Kidney (tissue), 14 donors: ENCODE results near the gene IFNA14. TPM values are rescaled to one million over a fixed set of nuclear protein-coding genes. Genes with fewer than 3 reads are reported as not detected.

ENCODE experiments used
- DNase-seq, 5 donors: peaks; one replicate each; pipeline ENCODE4 v3.0.0-alpha.2; 2013 to 2020
- FAIRE-seq: peaks from 2 replicates; lab custom pipeline; 2012; peaks lifted over from hg19 to GRCh38; lab: Jason Lieb, UNC
- H3K27ac ChIP-seq, 2 donors: one replicate each; pipeline ENCODE4 v1.7.0; 2013; ENCODE audit warnings: low read depth in 2 of 2, low read length in 2 of 2, inconsistent platforms in 1 of 2
- H3K27me3 ChIP-seq: one replicate; pipeline ENCODE4 v1.7.1; 2013; ENCODE audit warnings: low read length, inconsistent platforms; ENCODE audit not compliant: control insufficient read depth, insufficient read depth
- H3K36me3 ChIP-seq, 3 donors: one replicate each; pipeline versions ENCODE4 v1.7.0 to v1.7.1; 2013; ENCODE audit warnings: low read length in 3 of 3, control low read depth in 1 of 3, inconsistent platforms in 1 of 3; ENCODE audit not compliant: insufficient read depth in 3 of 3, control insufficient read depth in 2 of 3
- H3K4me1 ChIP-seq, 3 donors: one replicate each; pipeline versions ENCODE4 v1.7.0 to v1.7.1; 2013; ENCODE audit warnings: low read length in 3 of 3, inconsistent platforms in 1 of 3, low read depth in 1 of 3; ENCODE audit not compliant: control insufficient read depth in 2 of 3, insufficient read depth in 2 of 3
- H3K4me3 ChIP-seq, 3 donors: one replicate each; pipeline versions ENCODE4 v1.7.0 to v1.8.1; 2013; ENCODE audit warnings: low read length in 3 of 3, control low read depth in 1 of 3, inconsistent platforms in 1 of 3
- H3K9ac ChIP-seq, 3 donors: one replicate each; pipeline versions ENCODE4 v1.7.0 to v1.7.1; 2013; ENCODE audit warnings: low read length in 3 of 3, control low read depth in 1 of 3, inconsistent platforms in 1 of 3
- H3K9me3 ChIP-seq, 3 donors: one replicate each; pipeline versions ENCODE4 v1.7.0 to v1.7.1; 2013; ENCODE audit warnings: low read length in 3 of 3, control low read depth in 1 of 3, inconsistent platforms in 1 of 3; ENCODE audit not compliant: control insufficient read depth in 2 of 3, insufficient read depth in 1 of 3
- CTCF ChIP-seq: IDR thresholded peaks from 3 replicates; pipeline ENCODE4 v1.5.1; 2012; ENCODE audit warnings: mild to moderate bottlenecking, moderate library complexity, borderline replicate concordance; ENCODE audit not compliant: insufficient read depth; ENCODE audit errors: extremely low read depth
- intact Hi-C: fragments of 100-400 bp; cut with DNase I; formaldehyde crosslinking; loops from one replicate; pipeline ENCODE4 v1.11.1; 2022
- polyA plus RNA-seq: library from polyadenylated mRNA; stranded (reverse); fragments of 350-450 nt; fragmentation: Illumina TruSeq; extraction: RNeasy Lipid Tissue Mini Kit (QIAGEN cat#74804); gene quantifications from one replicate; pipeline ENCODE4 v1.2.3, GENCODE V29; 2014; ENCODE audit warnings: low read depth, low replicate concordance; ENCODE audit not compliant: insufficient read depth
- total RNA-seq: library from RNA; stranded (reverse); fragmentation: NEBNext Ultra II Directional; extraction: Animal tissue kit (Norgen Biotek cat#: 25700); gene quantifications from one replicate; pipeline ENCODE4 v1.2.1, GENCODE V29; 2021
- donor health status: control.
- donor health status: control.
- donor health status: control.
- donor health status: control.
- donor health status: control.
- donor health status: DM: yes; HTN: yes; CAD: no.
- donor health status: Normal renal cell carcinoma (clear cell type).

IFNA14 gene
- total and polyA plus RNA-seq, 2 donors from 2014 or later = not detected

- intact Hi-C loops = no loop called here
- no peak for FAIRE-seq
- Histone ChIP-seq H3K4me3 (no peak overlapping the region), H3K27me3 (no peaks in the 10 kb centered on the region), H3K9ac (no peak overlapping the region), H3K36me3 (no peaks in the 10 kb centered on the region), H3K27ac (no peak overlapping the region), H3K4me1 (no peaks in the 10 kb centered on the region), H3K9me3 (no peaks in the 10 kb centered on the region)
- TF ChIP-seq CTCF = no peak
- no peak for DNase-seq
Observed at GRCh38 chr9:21267485-21268346, 27.9 kb upstream of the IFNA14 start.

- Histone ChIP-seq H3K4me1 (no peaks in the 10 kb centered on the region), H3K4me3 (no peak overlapping the region), H3K9ac (no peak overlapping the region), H3K27me3 (no peaks in the 10 kb centered on the region), H3K27ac (no peak overlapping the region), H3K36me3 (no peaks in the 10 kb centered on the region), H3K9me3 (no peaks in the 10 kb centered on the region)
- FAIRE-seq = no peak
- DNase-seq = no peak
- no peak for TF ChIP-seq CTCF
- intact Hi-C loops = no loop called here
Observed at GRCh38 chr9:21266733-21267484, 27.1 kb upstream of the IFNA14 start.

- no peaks in the 10 kb centered on the region for H3K27me3 ChIP-seq
- no peaks in the 10 kb centered on the region for H3K36me3 ChIP-seq
- FAIRE-seq = no peak
Observed at GRCh38 chr9:21265421-21266189, 25.8 kb upstream of the IFNA14 start.

More at GRCh38 chr9:21265421-21266189, 25.8 kb upstream of the IFNA14 start:
- Histone ChIP-seq H3K9me3 (no peaks in the 10 kb centered on the region), H3K9ac (no peak overlapping the region), H3K27ac (no peak overlapping the region), H3K4me1 (no peaks in the 10 kb centered on the region), H3K4me3 (no peak overlapping the region)
- DNase-seq = peak in 1 of 5 donors; percentile 13
- no peak for TF ChIP-seq CTCF
- intact Hi-C loops = no loop called here
